CD14-positive monocyte (primary cell): ENCODE data around the gene S100B. TPM values are rescaled to one million over a fixed set of nuclear protein-coding genes. Genes with fewer than 3 reads are reported as not detected.

Source experiments
- DNase-seq, 3 donors: peaks; one replicate each; pipeline ENCODE4 v3.0.0-alpha.2; 2011 to 2022
- H2AFZ ChIP-seq: 2 replicates; pipeline ENCODE4 v1.6.0; 2012; ENCODE audit warnings: mild to moderate bottlenecking, low read depth, low read length, inconsistent platforms; ENCODE audit not compliant: insufficient read depth, poor library complexity, severe bottlenecking
- H3K27ac ChIP-seq, 2 donors: 1 replicate in 1 of 2; 2 replicates in 1 of 2; pipeline ENCODE4 v1.5.1; 2012 to 2013; ENCODE audit warnings: low read length in 2 of 2, control low read depth in 1 of 2, inconsistent platforms in 1 of 2, low read depth in 1 of 2, mild to moderate bottlenecking in 1 of 2
- H3K27me3 ChIP-seq, 2 donors: one replicate each; pipeline versions ENCODE4 v1.6.0 to v1.6.1; 2011 to 2013; ENCODE audit warnings: low read length in 2 of 2; ENCODE audit not compliant: control insufficient read depth in 2 of 2, insufficient read depth in 2 of 2
- H3K36me3 ChIP-seq, 2 donors: replicated peaks in 1 of 2; 1 replicate in 1 of 2; 2 replicates in 1 of 2; pipeline versions ENCODE4 v1.5.1 to v1.6.1; 2012 to 2013; ENCODE audit warnings: low read length in 2 of 2, control low read depth in 1 of 2, inconsistent platforms in 1 of 2, mild to moderate bottlenecking in 1 of 2; ENCODE audit not compliant: insufficient read depth in 2 of 2, control insufficient read depth in 1 of 2
- H3K4me1 ChIP-seq, 2 donors: 1 replicate in 1 of 2; 2 replicates in 1 of 2; pipeline versions ENCODE4 v1.5.1 to v1.6.1; 2012 to 2013; ENCODE audit warnings: low read length in 2 of 2, control low read depth in 1 of 2, inconsistent platforms in 1 of 2, mild to moderate bottlenecking in 1 of 2, moderate library complexity in 1 of 2; ENCODE audit not compliant: insufficient read depth in 2 of 2, control insufficient read depth in 1 of 2
- H3K4me2 ChIP-seq: replicated peaks from 2 replicates; pipeline ENCODE3; 2012; ENCODE audit warnings: low read length, moderate library complexity, mild to moderate bottlenecking; ENCODE audit not compliant: poor library complexity, severe bottlenecking; ENCODE audit errors: extremely low read depth
- H3K4me3 ChIP-seq, 3 experiments: fragments of 200-600 bp in 1 of 3; sonication (generic) in 1 of 3; replicated peaks in 1 of 3; 1 replicate in 2 of 3; 2 replicates in 1 of 3; pipeline ENCODE4 v1.5.1; 2011 to 2013; ENCODE audit warnings: low read length in 3 of 3, mild to moderate bottlenecking in 3 of 3, control low read depth in 2 of 3, low read depth in 2 of 3, inconsistent platforms in 1 of 3, moderate library complexity in 1 of 3
- H3K79me2 ChIP-seq: 2 replicates; pipeline ENCODE4 v1.6.0; 2012; ENCODE audit warnings: mild to moderate bottlenecking, control low read depth, inconsistent platforms, low read length, moderate library complexity; ENCODE audit not compliant: insufficient read depth
- H3K9ac ChIP-seq: 2 replicates; pipeline ENCODE4 v1.6.0; 2017; ENCODE audit warnings: low read length, mild to moderate bottlenecking; ENCODE audit not compliant: insufficient read depth, poor library complexity, severe bottlenecking
- H3K9me3 ChIP-seq, 2 donors: replicated peaks in 1 of 2; 1 replicate in 1 of 2; 2 replicates in 1 of 2; pipeline versions ENCODE4 v1.5.1 to v1.6.1; 2012 to 2013; ENCODE audit warnings: low read length in 2 of 2, control low read depth in 1 of 2; ENCODE audit not compliant: control insufficient read depth in 1 of 2, insufficient read depth in 1 of 2
- H4K20me1 ChIP-seq: 2 replicates; pipeline ENCODE4 v1.6.0; 2012; ENCODE audit warnings: mild to moderate bottlenecking, low read length, control low read depth, moderate library complexity; ENCODE audit not compliant: insufficient read depth
- H3K27ac Mint-ChIP-seq, 7 donors: one replicate each; pipeline ENCODE4 v1.8.0; 2020; ENCODE audit warnings: mild to moderate bottlenecking in 7 of 7, mixed read lengths in 7 of 7, moderate library complexity in 6 of 7, inconsistent platforms in 2 of 7
- H3K27me3 Mint-ChIP-seq, 3 donors: one replicate each; pipeline ENCODE4 v1.8.0; 2021 to 2022; ENCODE audit warnings: low read depth in 3 of 3, mild to moderate bottlenecking in 3 of 3, mixed read lengths in 3 of 3, moderate library complexity in 3 of 3, inconsistent platforms in 1 of 3
- H3K36me3 Mint-ChIP-seq, 2 donors: one replicate each; pipeline ENCODE4 v1.8.0; 2020; ENCODE audit warnings: mixed read lengths in 2 of 2, inconsistent platforms in 1 of 2, mild to moderate bottlenecking in 1 of 2
- H3K4me1 Mint-ChIP-seq: one replicate; pipeline ENCODE4 v1.8.0; 2020; ENCODE audit warnings: mild to moderate bottlenecking, mixed read lengths
- H3K4me3 Mint-ChIP-seq, 2 donors: one replicate each; pipeline ENCODE4 v1.8.0; 2020; ENCODE audit warnings: mild to moderate bottlenecking in 2 of 2, mixed read lengths in 2 of 2, moderate library complexity in 1 of 2
- H3K9me3 Mint-ChIP-seq, 7 donors: one replicate each; pipeline ENCODE4 v1.8.0; 2020 to 2022; ENCODE audit warnings: mixed read lengths in 7 of 7, mild to moderate bottlenecking in 6 of 7, moderate library complexity in 6 of 7, inconsistent platforms in 2 of 7
- WGBS: methylation state at CpG from one replicate; pipeline ENCODE4 v1.1.5; 2013; ENCODE audit warnings: missing lambda C conversion rate; ENCODE audit not compliant: insufficient coverage; 5-methylcytosine and 5-hydroxymethylcytosine counted together
- intact Hi-C, 2 donors: fragments of 100-400 bp; cut with micrococcal nuclease; formaldehyde crosslinking; loops; one replicate each; pipeline versions ENCODE4 v1.15.0 to v1.15.1; 2023
- polyA plus RNA-seq, 3 donors: library from polyadenylated mRNA; depleted of rRNA in 1 of 3; unstranded in 2 of 3; stranded (reverse) in 1 of 3; fragments of 300-500 nt in 2 of 3; fragments of >200 nt in 1 of 3; fragmentation: Illumina TruSeq in 2 of 3; gene quantifications; 1 replicate in 2 of 3; 2 replicates in 1 of 3; pipeline ENCODE4 v1.2.3, GENCODE V29; 2012 to 2021
- TF ChIP-seq, protein P1 (sequence below): fragments of 200-600 bp; IDR thresholded peaks from one replicate; pipeline ENCODE4 v1.8.0; 2022; ENCODE audit warnings: antibody characterized with exemption, mild to moderate bottlenecking

S100B gene
- polyA plus RNA-seq, 3 donors, result 0.59 to 1.4 (median 0.67) TPM

- Histone ChIP-seq H3K27ac (peak overlapping the region; percentile 95 to 96), H3K9me3 (no peaks in the 10 kb centered on the region), H3K79me2 (peaks cover 55% of the 10 kb centered on the region), H4K20me1 (peaks cover 43% of the 10 kb centered on the region), H2AFZ (peak overlapping the region; percentile 72), H3K27me3 (no peaks in the 10 kb centered on the region), H3K9ac (peak overlapping the region; percentile 93), H3K4me1 (peaks cover 27 to 46% of the 10 kb centered on the region in 2 donors), H3K4me2 (peak overlapping the region; percentile 93), H3K36me3 (peaks cover 7 to 15% of the 10 kb centered on the region in 2 donors), H3K4me3 (peak overlapping the region; percentile 59 to 91 (median 90))
- H3K27me3 Mint-ChIP-seq, result no peaks in the 10 kb centered on the region
- peaks cover 0 to 2% (median 0%) of the 10 kb centered on the region in 7 donors for H3K9me3 Mint-ChIP-seq
- peak overlapping the region; percentile 86 to 91 for H3K4me3 Mint-ChIP-seq
- 0% methylated on average over 1 of the region's 8 CpGs for WGBS
- intact Hi-C loops, result no loop called here
- no peak for DNase-seq
- TF ChIP-seq, protein P1, sequence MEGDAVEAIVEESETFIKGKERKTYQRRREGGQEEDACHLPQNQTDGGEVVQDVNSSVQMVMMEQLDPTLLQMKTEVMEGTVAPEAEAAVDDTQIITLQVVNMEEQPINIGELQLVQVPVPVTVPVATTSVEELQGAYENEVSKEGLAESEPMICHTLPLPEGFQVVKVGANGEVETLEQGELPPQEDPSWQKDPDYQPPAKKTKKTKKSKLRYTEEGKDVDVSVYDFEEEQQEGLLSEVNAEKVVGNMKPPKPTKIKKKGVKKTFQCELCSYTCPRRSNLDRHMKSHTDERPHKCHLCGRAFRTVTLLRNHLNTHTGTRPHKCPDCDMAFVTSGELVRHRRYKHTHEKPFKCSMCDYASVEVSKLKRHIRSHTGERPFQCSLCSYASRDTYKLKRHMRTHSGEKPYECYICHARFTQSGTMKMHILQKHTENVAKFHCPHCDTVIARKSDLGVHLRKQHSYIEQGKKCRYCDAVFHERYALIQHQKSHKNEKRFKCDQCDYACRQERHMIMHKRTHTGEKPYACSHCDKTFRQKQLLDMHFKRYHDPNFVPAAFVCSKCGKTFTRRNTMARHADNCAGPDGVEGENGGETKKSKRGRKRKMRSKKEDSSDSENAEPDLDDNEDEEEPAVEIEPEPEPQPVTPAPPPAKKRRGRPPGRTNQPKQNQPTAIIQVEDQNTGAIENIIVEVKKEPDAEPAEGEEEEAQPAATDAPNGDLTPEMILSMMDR, result no peak
- H3K4me1 Mint-ChIP-seq, result peaks cover 45% of the 10 kb centered on the region
- H3K27ac Mint-ChIP-seq, result peak overlapping the region; percentile 91 to 98 (median 97)
- peaks cover 19% of the 10 kb centered on the region in 2 donors for H3K36me3 Mint-ChIP-seq
Observed at GRCh38 chr21:46636181-46636512, 31.3 kb upstream of the S100B start.

DNA sequence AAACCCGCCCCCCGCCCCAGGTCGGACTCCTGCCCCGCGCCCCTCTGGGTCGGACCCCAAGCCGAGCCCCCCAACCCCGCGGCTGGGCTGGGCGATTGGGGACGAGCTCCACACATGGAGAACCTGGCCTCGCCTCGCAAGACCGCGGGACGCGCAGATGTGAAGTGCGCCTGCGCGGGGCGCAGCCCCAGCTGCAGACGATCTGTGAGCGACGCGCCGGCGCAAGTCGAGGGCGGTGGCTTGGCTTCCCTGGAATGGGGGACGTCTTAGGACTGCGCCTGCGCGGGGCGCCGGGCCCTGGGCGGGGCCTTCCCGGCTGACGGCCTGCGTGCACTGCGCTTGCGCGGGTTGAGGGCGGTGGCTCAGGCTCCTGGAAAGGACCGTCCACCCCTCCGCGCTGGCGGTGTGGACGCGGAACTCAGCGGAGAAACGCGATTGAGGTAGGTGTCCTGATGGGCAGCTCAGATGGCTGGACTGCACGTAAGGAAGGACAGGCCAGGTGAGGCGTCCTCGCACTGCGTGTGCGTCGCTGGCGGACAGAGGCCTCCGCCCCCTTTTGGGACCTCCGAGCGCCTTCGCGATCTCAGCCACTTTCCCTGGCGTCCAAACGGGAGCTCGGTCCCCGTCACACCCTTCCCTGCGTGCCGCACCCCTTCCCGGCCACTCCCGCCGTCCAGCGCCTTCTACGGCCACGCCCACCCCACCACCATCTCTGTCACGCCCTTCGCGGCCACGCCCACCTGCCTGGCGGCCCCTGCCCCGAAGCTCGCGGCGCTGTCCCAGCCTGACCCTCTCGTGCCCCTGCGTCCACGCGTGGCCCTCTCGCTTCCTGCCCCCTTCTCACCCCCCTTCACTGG, 30.7 kb upstream of the S100B start, which contains the start of gene PRMT2:
TSS of gene PRMT2 (plus strand) at position 351 of the 857 bp plus-strand sequence. CDS start 1,278 bp downstream, outside the sequence.
- Mint-ChIP-seq H3K27me3 (peaks cover 0 to 2% (median 0%) of the 10 kb centered on the region in 3 donors), H3K9me3 (peaks cover 0 to 2% (median 0%) of the 10 kb centered on the region in 7 donors), H3K4me1 (peaks cover 45% of the 10 kb centered on the region), H3K27ac (peak within 1 kb of the TSS; percentile 91 to 98 (median 97)), H3K36me3 (peaks cover 13% of the 10 kb centered on the region in 2 donors), H3K4me3 (peak within 1 kb of the TSS; percentile 86 to 91)
- TF ChIP-seq, protein P1, result peak; percentile 1
- Histone ChIP-seq H3K4me1 (peaks cover 27 to 46% of the 10 kb centered on the region in 2 donors), H3K4me3 (peak within 1 kb of the TSS; percentile 59 to 91 (median 90)), H4K20me1 (peaks cover 37% of the 10 kb centered on the region), H3K27me3 (no peaks in the 10 kb centered on the region), H3K79me2 (peaks cover 50% of the 10 kb centered on the region), H3K9me3 (no peaks in the 10 kb centered on the region), H3K9ac (peak within 1 kb of the TSS; percentile 93), H2AFZ (peak within 1 kb of the TSS; percentile 85), H3K27ac (peak within 1 kb of the TSS; percentile 95 to 96), H3K36me3 (peaks cover 2 to 9% of the 10 kb centered on the region in 2 donors), H3K4me2 (peak within 1 kb of the TSS; percentile 93)
- under 1% methylated on average over 84 of the region's 90 CpGs for WGBS
- intact Hi-C loops, result no loop called here
- DNase-seq, result peak; percentile 97 to 98 (median 98)
